GM12891 (cell line): Measurements from ENCODE around the gene GDF2.

Experiments used
- POLR2A ChIP-seq: IDR thresholded peaks from 2 replicates; pipeline ENCODE4 v1.6.1; 2011; ENCODE audit warnings: low read depth, low read length, control low read depth
- POLR2AphosphoS5 ChIP-seq: IDR thresholded peaks from 2 replicates; pipeline ENCODE4 v1.6.1; 2011; ENCODE audit warnings: low read depth, low read length, control low read depth
- POU2F2 ChIP-seq: IDR thresholded peaks from 2 replicates; pipeline ENCODE4 v1.6.1; 2011; ENCODE audit warnings: low read depth, mild to moderate bottlenecking, control low read depth, low read length, moderate library complexity
- SPI1 ChIP-seq: IDR thresholded peaks from 2 replicates; pipeline ENCODE4 v1.6.1; 2011; ENCODE audit warnings: low read depth, low read length, control low read depth
- TAF1 ChIP-seq: IDR thresholded peaks from 2 replicates; pipeline ENCODE4 v1.6.1; 2011; ENCODE audit warnings: low read depth, low read length, control low read depth

DNA sequence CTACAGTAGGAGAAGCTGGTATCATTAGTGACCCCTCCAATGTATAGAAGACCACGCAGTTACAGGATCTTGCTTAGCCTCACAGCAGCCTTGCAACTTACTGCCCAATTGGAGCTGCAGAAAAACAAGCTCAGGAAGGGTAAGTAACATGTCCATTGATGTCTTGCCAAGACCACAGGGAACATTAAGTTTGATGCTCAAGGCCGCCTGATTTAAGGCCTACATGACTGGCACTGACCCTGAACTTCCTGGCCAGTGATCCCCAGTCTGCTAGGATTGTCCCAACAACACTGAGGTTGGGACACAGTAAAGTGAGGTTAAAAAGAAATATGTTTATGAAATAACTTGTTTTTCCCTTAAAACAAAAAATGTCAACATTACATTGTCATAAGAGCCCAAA lies 6.8 kb upstream of the GDF2 start:
- TF ChIP-seq POU2F2 = no peak
- no peak for TF ChIP-seq POLR2A
- no peak for TF ChIP-seq POLR2AphosphoS5
- TF ChIP-seq SPI1 = no peak
- no peak for TF ChIP-seq TAF1
